SK-N-MC (cell line): ENCODE results near the gene HDAC4.

Experiments
- DNase-seq: peaks from one replicate; pipeline ENCODE4 v3.0.0-alpha.2; 2011; ENCODE audit warnings: low read depth, low spot score
- H3K27ac ChIP-seq: fragments of 200-600 bp; sonication (generic); 2 replicates; pipeline ENCODE4 v1.5.1; 2016; ENCODE audit warnings: mixed run types
- H3K36me3 ChIP-seq: fragments of 200-600 bp; sonication (generic); 2 replicates; pipeline ENCODE4 v1.6.1; 2017; ENCODE audit warnings: antibody characterized with exemption, low read length, mixed read lengths; ENCODE audit not compliant: insufficient read depth
- H3K4me3 ChIP-seq: fragments of 200-600 bp; sonication (generic); 2 replicates; pipeline ENCODE4 v1.5.1; 2016
- H3K9ac ChIP-seq: fragments of 200-600 bp; sonication (generic); 2 replicates; pipeline ENCODE4 v1.8.0; 2017; ENCODE audit warnings: mixed run types, mixed read lengths; ENCODE audit not compliant: insufficient read length
- H3K9me3 ChIP-seq: fragments of 200-600 bp; sonication (generic); 2 replicates; pipeline ENCODE4 v1.6.1; 2017; ENCODE audit warnings: low read depth, mild to moderate bottlenecking, antibody characterized with exemption, low read length, moderate library complexity, mixed read lengths
- EZH2 ChIP-seq: fragments of 200-600 bp; sonication (generic); IDR thresholded peaks from one replicate; pipeline ENCODE4 v1.6.1; 2017; ENCODE audit warnings: antibody characterized with exemption
- FOXP2 ChIP-seq: optimal IDR thresholded peaks from 2 replicates; pipeline ENCODE3; 2011; ENCODE audit warnings: mild to moderate bottlenecking, moderate library complexity; ENCODE audit not compliant: insufficient read depth; ENCODE audit errors: extremely low read length, control extremely low read depth
- POLR2AphosphoS5 ChIP-seq: IDR thresholded peaks from 2 replicates; pipeline ENCODE4 v1.6.1; 2012; ENCODE audit warnings: mild to moderate bottlenecking, low read depth, low read length, borderline replicate concordance

HDAC4 gene

GRCh38 chr2:239329972-239330572 is 70.7 kb downstream of the HDAC4 start:
- no peak overlapping the region for H3K9ac ChIP-seq
- TF ChIP-seq EZH2 = no peak
- no peak for TF ChIP-seq POLR2AphosphoS5
- no peak for TF ChIP-seq FOXP2
- no peak overlapping the region for H3K27ac ChIP-seq

DNA sequence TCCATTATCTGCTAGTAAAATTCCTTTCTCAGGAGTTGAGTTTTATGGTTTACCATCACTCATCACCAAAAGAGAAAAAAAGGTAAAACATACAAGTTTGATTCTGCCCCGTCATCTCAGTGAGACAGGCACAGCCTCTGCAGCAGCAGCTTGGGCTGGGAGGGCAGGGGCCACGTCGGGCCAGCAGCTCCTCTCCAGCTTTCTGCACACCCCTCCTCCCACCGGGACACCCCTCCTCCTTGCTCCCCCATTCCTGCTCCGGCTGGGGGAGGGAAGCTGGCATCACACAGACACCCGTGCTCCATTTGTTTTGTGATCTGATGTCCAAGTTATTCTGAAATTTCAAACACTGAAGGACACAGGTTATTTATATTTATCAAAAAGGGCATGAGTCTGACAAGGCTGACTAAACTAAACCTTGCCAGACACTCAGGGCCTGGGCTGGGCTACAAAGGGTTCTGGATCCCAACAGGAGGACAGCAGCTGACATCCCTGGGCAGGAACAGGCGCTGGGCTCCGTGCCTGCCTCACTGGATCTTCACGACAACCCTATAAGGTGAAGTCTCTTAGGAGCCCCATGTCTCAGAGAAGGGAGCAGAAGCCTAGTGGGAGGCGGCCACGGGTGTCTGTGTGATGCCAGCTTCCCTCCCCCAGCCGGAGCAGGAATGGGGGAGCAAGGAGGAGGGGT is 71.4 kb downstream of the HDAC4 start:
- Histone ChIP-seq H3K27ac (no peak overlapping the region), H3K4me3 (no peak overlapping the region), H3K36me3 (no peaks in the 10 kb centered on the region), H3K9ac (no peak overlapping the region), H3K9me3 (no peaks in the 10 kb centered on the region)
- TF ChIP-seq FOXP2 = no peak
- no peak for TF ChIP-seq POLR2AphosphoS5
- TF ChIP-seq EZH2 = no peak
- no peak for DNase-seq

More at GRCh38 chr2:239329972-239330572, 70.7 kb downstream of the HDAC4 start:
- no peaks in the 10 kb centered on the region for H3K9me3 ChIP-seq
- H3K36me3 ChIP-seq = no peaks in the 10 kb centered on the region
- no peak for DNase-seq
- H3K4me3 ChIP-seq = no peak overlapping the region

GRCh38 chr2:239328351-239329191 is 72.2 kb downstream of the HDAC4 start:
- peak overlapping the region; percentile 51; the same call in 1 of the 2 replicates for H3K27ac ChIP-seq
- H3K9me3 ChIP-seq = no peaks in the 10 kb centered on the region
- no peaks in the 10 kb centered on the region for H3K36me3 ChIP-seq
- TF ChIP-seq EZH2 = no peak
- no peak for TF ChIP-seq POLR2AphosphoS5
- no peak for TF ChIP-seq FOXP2
- peak overlapping the region; percentile 28 for H3K9ac ChIP-seq
- H3K4me3 ChIP-seq = no peak overlapping the region
- no peak for DNase-seq

DNA sequence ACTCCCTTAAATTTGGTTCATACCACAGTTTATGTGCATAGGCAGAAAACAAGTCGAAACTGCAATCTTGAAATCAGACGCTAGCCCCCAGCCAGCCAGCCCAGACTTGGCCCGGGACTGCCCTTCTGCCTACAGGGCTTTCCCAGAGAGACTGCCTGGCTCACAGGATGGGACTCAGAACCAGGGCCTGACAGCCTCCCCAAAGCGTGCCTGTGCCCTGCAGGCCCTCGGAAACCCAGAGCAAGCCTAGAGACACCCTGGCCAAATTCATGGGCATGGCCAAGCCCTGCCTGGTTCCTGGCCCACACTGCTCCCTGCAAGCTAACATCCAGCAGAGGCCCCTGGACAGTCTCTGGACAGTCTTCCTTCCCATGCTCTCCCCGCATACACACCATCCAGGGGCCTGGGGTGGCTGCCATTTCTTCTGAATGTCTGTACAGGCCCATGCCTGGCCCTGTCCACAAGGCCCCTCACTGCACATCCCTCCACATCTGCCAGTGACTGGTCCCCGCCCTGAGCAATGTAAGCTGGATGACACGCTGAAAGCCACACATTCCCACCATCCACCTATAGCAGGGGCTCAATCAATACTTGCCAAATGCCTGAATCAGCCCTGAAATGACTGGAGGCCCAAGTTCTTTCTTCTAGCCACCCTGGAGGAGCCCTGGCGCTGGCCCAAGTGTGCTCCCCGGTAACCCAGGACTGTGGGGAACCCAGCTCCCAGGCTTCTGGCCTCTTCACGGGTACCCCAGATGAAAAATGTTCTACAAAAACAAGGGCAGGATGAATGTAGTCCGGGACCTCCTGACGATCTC is 73.1 kb downstream of the HDAC4 start:
- Histone ChIP-seq H3K36me3 (no peaks in the 10 kb centered on the region), H3K9ac (peak overlapping the region; percentile 28), H3K9me3 (no peaks in the 10 kb centered on the region), H3K4me3 (no peak overlapping the region), H3K27ac (peak overlapping the region; percentile 51; the same call in 1 of the 2 replicates)
- no peak for DNase-seq
- TF ChIP-seq POLR2AphosphoS5 (no peak), FOXP2 (no peak), EZH2 (no peak)

DNA sequence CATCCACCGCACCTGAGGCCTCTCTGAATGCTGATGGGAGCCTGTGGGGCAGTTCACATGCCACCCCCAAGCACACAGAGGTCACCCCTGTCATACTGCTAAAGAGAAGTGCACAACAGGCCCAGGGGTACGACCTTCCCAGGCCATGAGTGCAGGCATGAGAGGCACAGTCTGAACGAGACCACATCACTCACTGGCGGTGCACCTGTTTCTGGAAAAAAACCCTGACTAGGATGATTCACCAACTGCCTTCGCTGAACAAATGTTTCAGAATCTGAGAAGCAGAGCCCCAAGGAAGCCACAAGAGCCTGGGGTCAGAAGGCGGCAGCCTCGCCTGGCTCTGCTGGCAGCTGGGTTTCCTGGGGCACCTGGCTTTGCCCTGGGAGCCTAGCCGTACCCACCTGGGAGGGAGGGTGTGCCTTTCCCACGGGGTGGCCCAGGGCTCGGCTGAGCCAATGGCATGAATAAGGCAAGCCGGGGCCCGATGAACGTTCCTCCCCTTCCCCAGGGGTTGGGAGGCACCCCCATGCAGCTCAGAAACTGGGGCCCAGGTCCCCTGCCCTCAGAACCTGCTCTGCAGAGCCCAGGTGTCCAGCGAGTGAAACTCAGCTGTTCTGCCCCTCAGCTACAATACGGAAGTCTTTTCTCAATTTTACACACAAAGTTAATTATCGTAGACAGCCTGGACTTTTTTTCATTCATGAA is 73.8 kb downstream of the HDAC4 start:
- H3K4me3 ChIP-seq = no peak overlapping the region
- no peaks in the 10 kb centered on the region for H3K36me3 ChIP-seq
- no peak for DNase-seq
- no peak overlapping the region for H3K27ac ChIP-seq
- no peak for TF ChIP-seq POLR2AphosphoS5
- H3K9me3 ChIP-seq = no peaks in the 10 kb centered on the region
- H3K9ac ChIP-seq = no peak overlapping the region

DNA sequence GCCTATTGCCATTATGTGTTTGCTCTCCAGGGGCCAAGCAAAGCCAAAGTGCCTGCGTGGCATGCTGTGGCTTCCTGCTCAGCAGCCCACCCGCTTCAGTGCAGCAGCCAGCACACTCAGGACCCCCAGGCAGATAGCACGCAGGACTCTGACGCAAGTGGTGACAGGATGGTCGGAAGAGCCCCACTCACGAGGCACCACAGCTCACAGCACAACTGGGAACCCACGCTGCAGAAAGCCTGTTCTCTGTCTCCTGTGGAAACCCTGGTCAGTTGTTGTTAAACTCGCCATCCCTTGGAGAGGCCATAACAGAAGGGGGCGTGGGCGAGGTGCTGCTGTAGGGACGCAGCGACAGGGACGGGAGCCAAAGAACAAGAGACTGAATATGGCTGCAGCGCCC is 76.4 kb downstream of the HDAC4 start:
- Histone ChIP-seq H3K4me3 (no peak overlapping the region), H3K9me3 (no peaks in the 10 kb centered on the region), H3K36me3 (no peaks in the 10 kb centered on the region), H3K27ac (no peak overlapping the region), H3K9ac (no peak overlapping the region)
- TF ChIP-seq EZH2 (no peak), POLR2AphosphoS5 (no peak)
- DNase-seq = no peak

GRCh38 chr2:239323447-239323846 is 77.4 kb downstream of the HDAC4 start:
- no peak for DNase-seq
- Histone ChIP-seq H3K27ac (no peak overlapping the region), H3K9ac (no peak overlapping the region), H3K4me3 (no peak overlapping the region), H3K9me3 (no peaks in the 10 kb centered on the region), H3K36me3 (no peaks in the 10 kb centered on the region)
- TF ChIP-seq EZH2 (no peak), POLR2AphosphoS5 (no peak), FOXP2 (no peak)
